ENCODE measurements around the gene VHLL.
A peak's percentile ranks its signal among the peaks of the same experiment; 100 is the strongest.
"Not testable (repeated sequence)": the region's sequence is repeated elsewhere in the genome, so short reads cannot be mapped to it uniquely, and the experiment has no call there.

VHLL gene

GRCh38 chr1:156298852-156299357 is at the start of gene VHLL:
Gene VHLL, minus strand, starts transcription at chr1:156299307. Its CDS starts 118 bp downstream, at chr1:156299189.
- H3K4me3 ChIP-seq (ENCODE audit: low read depth, low read length): no peak within 1 kb of the TSS

- no peak overlapping the region for H3K4me3 ChIP-seq (ENCODE audit: low read depth, low read length)
These were observed 48.2 kb upstream of the VHLL start for GRCh38 chr1:156347331-156347730.

- H3K4me3 ChIP-seq (ENCODE audit: low read depth, low read length): no peak overlapping the region
These were observed 47.5 kb upstream of the VHLL start for GRCh38 chr1:156346636-156347035.

- not testable (repeated sequence) for H3K4me3 ChIP-seq (ENCODE audit: low read depth, low read length)
These were observed 46.9 kb upstream of the VHLL start for GRCh38 chr1:156346035-156346434.

- H3K4me3 ChIP-seq (ENCODE audit: low read depth, low read length): no peak overlapping the region
These were observed 45.3 kb upstream of the VHLL start for GRCh38 chr1:156344409-156344808.

- no peak overlapping the region for H3K4me3 ChIP-seq (ENCODE audit: low read depth, low read length)
These were observed 43.3 kb upstream of the VHLL start for GRCh38 chr1:156342166-156342955.

- H3K4me3 ChIP-seq (ENCODE audit: low read depth, low read length): peak within 1 kb of the TSS; percentile 96
These were observed 39.3 kb upstream of the VHLL start, which contains the start of the genes CCT3 and TSACC for GRCh38 chr1:156338180-156338976. Gene CCT3, minus strand, starts transcription at chr1:156338292. Its CDS starts 108 bp downstream, at chr1:156338184. Gene TSACC, plus strand, starts transcription at chr1:156338526. Its CDS starts 1,232 bp downstream, at chr1:156339758.

- H3K4me3 ChIP-seq (ENCODE audit: low read depth, low read length): peak overlapping the region; percentile 96
These were observed 38.7 kb upstream of the VHLL start for GRCh38 chr1:156337888-156338179.

GRCh38 chr1:156337052-156337887 is 38.2 kb upstream of the VHLL start:
- peak overlapping the region; percentile 96 for H3K4me3 ChIP-seq (ENCODE audit: low read depth, low read length)

- peak overlapping the region; percentile 96 for H3K4me3 ChIP-seq (ENCODE audit: low read depth, low read length)
These were observed 37.1 kb upstream of the VHLL start for GRCh38 chr1:156336242-156336641.

GRCh38 chr1:156323179-156323578 is 24.1 kb upstream of the VHLL start:
- not testable (repeated sequence) for H3K4me3 ChIP-seq (ENCODE audit: low read depth, low read length)

- no peak overlapping the region for H3K4me3 ChIP-seq (ENCODE audit: low read depth, low read length)
These were observed 21.5 kb upstream of the VHLL start for GRCh38 chr1:156320560-156320959.

- H3K4me3 ChIP-seq (ENCODE audit: low read depth, low read length): no peak overlapping the region
These were observed 20.6 kb upstream of the VHLL start for GRCh38 chr1:156319664-156320063.

GRCh38 chr1:156316909-156317308 is 17.8 kb upstream of the VHLL start:
- H3K4me3 ChIP-seq (ENCODE audit: low read depth, low read length): no peak overlapping the region

- no peak overlapping the region for H3K4me3 ChIP-seq (ENCODE audit: low read depth, low read length)
These were observed 11.9 kb upstream of the VHLL start for GRCh38 chr1:156310962-156311361.

- H3K4me3 ChIP-seq (ENCODE audit: low read depth, low read length): no peak overlapping the region
These were observed 9.0 kb upstream of the VHLL start for GRCh38 chr1:156308078-156308477.

GRCh38 chr1:156305215-156305614 is 6.1 kb upstream of the VHLL start:
- H3K4me3 ChIP-seq (ENCODE audit: low read depth, low read length): no peak overlapping the region

- no peak overlapping the region for H3K4me3 ChIP-seq (ENCODE audit: low read depth, low read length)
These were observed 4.1 kb upstream of the VHLL start for GRCh38 chr1:156303241-156303640.

GRCh38 chr1:156295391-156295947 is 3.6 kb downstream of the VHLL start, which contains the start of gene GLMP:
Gene GLMP, minus strand, starts transcription at chr1:156295679. Its CDS starts 34 bp downstream, at chr1:156295645.
- peak within 1 kb of the TSS; percentile 56 for H3K4me3 ChIP-seq (ENCODE audit: low read depth, low read length)

GRCh38 chr1:156293895-156294294 is 5.2 kb downstream of the VHLL start:
- no peak overlapping the region for H3K4me3 ChIP-seq (ENCODE audit: low read depth, low read length)

GRCh38 chr1:156293098-156293434 is 6.0 kb downstream of the VHLL start:
- no peak overlapping the region for H3K4me3 ChIP-seq (ENCODE audit: low read depth, low read length)
